ENCODE data around the gene GAPT.
A peak's percentile ranks its signal among the peaks of the same experiment; 100 is the strongest.

The GAPT gene

DNA sequence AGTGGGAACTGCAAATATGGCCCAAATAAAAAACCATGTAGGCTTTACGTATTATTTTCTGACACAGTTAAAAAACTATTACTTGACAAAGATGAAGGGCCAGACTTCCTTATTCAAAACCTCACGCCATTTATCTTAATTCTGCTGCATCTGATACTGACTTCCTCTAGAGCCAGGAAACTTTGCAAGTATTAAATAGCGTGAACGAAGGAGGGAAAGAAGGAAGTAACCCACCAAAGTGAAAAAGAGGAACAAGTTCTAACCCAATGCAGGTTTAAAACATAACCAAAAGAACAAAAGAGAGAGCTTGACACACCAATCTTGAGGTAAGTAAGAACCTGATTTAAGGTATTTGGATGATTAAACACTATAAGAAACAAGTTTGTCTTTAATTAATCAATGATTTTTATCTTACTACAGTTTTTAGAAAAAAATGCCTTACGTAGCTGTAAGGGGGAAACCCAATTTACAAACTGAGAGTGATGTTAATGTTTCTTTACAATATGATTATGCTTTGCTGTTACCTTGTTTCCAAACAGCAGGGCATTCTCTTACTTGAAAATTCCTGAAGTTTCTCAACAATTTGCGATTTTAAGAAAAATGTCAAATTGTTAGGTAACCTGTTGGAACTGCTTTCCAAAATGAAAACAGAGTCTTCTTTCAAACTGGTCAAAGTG lies at the start of gene GAPT:
Gene GAPT, plus strand, starts transcription at position 220 of the 677 bp plus-strand sequence. CDS start 3,102 bp downstream, outside the sequence.
- no peak for DNase-seq

DNA sequence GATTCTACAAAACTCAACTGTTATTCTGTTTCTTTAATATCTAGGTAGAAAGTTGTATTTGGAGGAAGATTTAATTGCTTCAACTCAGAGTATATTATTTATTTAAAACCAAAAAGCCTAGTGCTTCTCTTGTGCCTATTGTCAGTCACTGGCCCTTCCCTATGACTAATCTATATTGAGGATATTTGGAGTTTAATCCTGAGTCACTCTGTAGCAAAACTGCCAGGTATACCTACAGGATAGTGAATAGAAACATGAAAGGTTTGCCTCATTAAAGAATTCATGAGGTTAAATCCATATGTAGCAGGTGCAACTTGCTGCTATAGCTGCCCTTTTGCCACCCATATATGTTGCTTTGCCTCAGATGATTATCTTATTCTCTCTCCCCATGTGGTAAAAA lies 46.4 kb upstream of the GAPT start:
- DNase-seq, result no peak

DNA sequence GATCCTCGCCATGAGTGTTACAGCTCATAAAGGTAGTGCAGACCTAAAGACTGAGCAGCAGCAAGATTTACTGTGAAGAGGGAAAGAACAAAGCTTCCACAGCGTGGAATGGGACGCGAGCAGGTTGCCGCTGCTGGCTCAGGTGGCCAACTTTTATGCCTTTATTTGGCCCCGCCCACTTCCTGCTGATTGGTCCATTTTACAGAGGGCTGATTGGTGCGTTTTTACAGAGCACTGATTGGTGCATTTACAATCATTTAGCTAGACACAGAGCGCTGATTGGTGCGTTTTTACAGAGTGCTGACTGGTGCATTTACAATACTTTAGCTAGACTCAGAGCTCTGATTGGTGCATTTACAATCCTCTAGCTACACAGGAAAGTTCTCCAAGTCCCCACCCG lies 45.2 kb upstream of the GAPT start:
- DNase-seq, result no peak

DNA sequence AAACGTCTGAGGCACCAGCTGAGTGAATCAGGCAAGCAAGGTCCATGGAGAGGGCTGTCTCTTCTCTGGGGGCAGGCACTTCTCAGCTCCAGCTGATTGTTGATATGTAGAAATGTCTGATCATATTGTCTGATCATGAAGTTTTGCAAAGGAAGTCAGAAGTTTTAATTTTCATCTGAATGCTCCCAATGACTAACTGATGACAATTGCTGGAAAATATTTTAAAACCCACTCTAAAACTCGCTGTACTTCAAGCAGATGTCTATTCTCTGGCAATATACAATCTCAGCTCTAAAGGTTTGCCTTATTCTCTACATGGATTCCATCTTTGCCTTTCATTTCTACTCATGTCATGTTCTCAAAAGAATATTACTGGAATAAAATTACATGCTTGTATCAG lies 44.0 kb upstream of the GAPT start:
- no peak for DNase-seq

DNA sequence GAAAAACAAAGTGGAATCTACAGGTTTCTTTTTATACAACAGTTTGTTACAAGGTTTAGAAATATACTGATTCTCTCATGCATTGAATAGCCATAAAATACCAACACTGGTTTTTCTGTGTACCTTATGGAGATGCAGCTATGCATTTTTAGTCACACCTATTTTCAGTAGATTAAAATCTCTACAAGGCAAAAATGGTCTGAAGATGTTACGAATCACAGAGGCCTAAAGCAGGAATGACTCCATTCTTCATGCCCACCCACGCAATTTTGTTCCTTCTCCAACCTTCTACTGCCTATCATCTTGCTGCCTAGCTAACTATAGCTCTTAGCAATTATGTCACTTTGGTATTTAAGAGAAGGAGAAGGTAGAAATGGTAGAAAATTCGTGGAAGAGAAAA lies 41.2 kb upstream of the GAPT start:
- no peak for DNase-seq

DNA sequence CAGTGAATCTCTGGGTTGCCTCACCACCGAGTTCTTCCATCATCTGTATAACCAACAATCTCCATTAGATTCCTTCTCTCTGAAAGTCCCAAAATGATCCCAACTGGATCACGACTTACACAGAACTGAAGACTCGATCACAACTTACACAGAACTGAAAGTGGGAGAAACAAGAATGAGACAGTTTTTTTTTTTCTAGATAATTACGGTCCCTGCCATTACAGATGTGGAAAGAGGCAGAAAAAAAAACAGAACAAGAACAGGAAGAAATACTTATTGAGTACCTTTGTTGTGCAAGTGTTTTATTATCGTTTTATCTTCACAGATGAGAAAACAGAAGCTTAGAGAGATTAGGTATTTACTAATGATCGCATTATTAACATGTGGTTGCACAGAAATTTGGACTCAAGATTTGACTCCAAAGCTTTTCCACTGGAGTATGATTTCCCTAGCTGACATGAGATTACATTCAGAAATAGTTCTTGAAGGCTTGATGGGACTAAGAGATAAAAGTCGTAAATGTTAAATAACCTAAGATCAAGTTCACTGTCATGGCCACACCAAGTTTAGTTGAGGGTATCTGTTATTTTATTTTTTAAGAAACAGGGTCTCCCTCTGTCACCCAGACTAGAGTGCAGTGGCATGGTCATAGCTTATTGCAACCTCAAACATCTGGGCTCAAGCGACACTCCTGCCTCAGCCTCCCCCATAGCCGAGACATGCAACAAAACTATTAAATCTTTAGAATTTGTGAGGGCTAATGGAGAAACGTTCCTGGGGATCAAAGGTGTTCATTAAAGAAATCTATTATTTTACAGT lies 40.2 kb upstream of the GAPT start:
- DNase-seq, result no peak

DNA sequence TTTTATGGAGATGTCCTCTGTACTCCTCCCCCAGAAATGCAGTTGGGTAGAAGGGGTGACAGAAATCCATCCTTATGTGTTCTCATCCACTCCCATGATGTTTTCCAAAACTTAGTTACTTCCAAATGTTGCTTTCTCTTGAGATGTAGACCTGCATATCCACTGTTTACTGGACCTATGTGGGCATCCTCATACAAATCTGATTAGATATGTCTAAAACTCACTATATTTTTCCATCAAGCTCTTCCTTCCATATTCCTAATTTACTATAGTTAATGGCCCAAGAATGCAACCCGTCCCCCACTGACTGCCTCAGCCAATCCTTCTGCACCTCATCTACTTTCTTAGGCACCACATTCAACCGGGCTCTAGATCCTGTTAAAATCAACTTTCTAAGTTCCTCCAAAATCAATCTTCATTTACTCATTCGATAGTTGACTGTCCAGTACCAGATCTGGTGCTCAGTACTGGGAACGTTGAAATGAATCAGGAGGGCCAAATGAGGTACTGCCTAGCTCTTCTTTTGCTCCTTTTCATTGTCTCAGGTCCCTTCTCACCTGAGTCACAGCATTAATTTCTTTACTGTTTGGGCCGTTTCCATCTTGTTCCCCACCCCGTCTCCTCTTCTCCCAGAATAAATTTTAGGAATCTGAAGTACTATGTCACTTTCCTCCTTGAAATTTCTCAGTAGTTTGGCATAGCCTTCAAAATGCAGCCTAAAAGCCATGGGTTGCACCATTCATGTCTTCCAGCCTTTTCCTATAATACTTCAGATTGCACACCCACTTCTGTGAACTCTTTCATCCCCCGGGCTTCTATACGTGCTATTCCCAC lies 39.3 kb upstream of the GAPT start:
- DNase-seq, result no peak

DNA sequence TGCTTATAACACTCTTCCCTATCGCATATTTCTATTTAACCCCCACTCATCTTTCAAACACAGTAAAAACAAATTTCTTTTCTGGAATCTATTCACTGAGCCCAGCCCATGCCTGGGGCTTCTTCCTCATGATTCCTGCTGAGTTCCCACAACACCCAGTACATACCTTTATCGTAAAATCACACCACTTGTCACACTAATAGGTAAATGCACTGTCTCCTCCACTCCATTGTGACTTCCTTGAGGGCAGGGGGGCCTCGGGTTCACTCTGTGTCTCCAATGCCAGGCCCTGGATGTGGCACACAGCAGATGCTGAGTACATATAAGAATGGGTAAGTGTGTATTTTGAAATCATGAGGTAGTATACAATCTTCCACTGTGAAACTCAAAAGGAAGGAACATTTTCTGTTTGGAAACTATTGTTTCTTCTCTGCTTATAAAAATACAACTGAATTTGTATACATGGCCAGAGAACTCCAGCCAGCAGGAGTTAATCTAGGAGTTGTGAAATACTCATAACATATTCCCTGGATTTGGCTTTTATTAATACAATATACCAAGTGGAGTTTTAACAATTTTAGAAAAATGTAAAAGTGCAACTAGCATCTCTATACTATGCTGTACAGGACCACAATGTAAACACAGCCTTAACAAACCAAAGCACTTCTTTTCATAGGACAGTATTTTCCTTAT lies 38.5 kb upstream of the GAPT start:
- DNase-seq, result no peak

DNA sequence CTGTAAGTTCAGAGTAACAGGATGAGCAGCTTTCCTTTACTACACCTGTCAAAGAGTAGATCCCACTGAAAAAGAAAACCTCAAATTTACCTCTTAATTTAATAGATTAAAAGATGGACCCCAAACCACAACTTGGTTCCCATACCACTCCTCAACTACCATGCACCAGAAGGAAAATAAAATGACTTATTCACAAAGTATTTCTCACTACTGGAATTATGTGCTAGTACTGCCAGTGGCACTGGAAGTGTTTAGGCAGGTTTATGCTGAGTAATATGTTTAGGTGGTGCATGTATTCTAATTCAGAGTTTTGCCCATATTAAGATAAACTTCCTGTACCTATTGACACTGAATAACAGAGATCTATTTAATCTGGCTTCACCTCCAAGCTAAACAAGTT lies 37.9 kb upstream of the GAPT start:
- no peak for DNase-seq

DNA sequence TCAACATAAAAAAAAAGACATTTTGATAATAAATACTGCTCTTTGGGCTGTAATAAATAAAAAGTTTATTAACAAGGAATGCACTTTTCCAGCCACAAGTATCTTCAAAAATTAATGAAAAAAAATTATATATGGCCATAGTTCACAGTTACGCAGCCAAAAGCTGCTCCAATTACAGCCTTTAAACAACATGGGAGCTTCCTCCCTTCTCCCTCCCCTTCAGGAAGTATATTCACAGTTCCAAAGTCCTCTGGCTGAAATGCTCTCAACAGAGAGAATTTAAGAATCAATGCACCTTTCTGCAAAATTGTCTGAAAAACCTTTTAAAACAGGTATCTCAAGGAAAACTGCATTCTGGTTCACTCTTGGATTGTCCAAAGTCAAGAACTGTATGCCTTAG lies 37.2 kb upstream of the GAPT start:
- no peak for DNase-seq

DNA sequence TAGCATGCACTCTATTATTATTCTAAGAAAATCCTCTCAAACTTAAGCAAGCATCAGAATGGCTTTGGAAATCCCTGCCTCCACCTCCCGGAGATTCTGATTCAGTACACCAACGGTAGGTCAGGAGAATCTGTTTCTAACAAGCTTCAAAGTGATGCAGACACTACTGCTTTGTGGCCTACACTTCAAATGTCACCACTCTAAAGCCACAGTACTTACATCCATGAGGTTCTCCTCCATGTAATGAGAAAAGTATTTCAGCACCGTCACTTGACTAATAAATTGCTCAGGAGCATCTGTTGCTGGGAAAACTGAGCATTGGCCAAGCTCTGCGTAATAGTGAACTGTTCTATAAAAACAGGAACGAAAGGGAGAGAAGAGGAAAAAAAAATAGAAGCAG lies 36.2 kb upstream of the GAPT start:
- no peak for DNase-seq

DNA sequence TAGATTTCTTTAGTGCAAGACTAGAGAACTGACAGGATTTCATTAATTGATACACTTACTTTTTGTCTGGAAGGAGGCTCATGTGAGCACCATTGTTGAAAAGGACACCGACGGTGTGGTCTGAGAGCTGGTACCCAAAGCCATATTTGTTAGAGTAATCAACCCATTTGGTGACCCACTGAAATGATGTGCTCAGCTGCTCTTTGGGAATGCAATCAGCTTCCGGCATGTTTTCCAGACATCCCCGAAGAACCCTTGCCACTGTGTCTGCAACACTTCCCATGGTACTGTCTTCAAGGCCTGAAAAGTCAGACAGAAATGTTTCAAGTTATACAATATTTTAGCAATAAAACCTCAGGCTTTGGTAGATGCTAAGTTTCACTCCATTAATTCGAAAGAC lies 35.8 kb upstream of the GAPT start:
- DNase-seq, result no peak

DNA sequence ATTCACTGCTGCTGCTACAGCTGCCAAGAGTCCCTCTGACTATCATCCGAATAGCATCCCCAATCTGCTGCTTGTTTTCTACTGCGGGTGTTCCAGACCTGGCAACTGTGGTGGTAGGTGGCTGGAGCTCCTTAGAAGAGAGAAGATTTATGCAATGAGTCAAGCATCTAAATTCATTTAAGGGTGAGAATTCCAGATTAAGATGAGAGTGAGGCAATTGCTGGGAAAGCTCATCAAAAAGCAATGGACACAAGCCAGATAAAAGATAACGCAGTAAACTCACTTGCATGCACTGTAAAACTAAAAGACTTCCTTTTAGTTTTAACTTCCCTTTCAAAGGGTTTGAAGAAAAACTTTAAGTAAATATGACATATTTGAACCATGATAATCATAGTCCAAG lies 35.2 kb upstream of the GAPT start:
- DNase-seq, result no peak

DNA sequence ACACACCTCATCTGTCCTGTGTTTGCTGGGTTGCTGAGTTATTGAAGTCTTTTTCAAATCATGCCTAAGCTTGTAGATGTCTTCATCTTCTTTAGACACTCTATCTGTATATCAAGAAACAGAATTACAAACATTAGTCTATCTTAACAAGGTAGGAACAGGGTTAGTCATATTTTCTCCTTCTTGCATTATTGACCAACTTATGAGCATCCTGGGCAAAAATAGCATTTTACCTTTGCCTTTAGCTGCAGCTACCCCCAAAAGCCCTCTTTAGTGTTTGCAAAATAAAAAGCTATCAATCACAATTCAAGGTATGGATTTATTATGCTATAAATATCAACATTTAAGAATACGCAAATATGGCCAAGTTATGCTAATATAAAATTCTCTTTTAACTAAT lies 34.7 kb upstream of the GAPT start:
- DNase-seq, result no peak

DNA sequence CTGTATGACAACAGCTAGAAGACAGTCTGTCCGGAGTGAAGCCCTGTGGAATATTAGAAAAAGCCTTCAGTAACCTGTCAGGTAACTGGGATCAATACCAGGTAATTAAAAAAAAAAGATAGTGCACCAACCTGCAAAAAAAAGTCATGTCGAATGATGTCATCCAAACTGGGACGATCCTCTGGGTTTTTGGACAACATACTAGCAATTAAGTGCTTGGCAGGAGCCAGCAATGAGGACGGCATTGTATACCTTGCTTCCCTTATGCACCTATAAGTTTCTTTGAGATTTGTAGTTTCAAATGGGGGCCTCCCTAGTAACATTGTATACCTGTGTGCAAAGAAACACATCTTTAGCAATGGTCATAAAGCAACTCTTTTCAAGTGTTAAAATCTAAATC lies 34.2 kb upstream of the GAPT start:
- no peak for DNase-seq

DNA sequence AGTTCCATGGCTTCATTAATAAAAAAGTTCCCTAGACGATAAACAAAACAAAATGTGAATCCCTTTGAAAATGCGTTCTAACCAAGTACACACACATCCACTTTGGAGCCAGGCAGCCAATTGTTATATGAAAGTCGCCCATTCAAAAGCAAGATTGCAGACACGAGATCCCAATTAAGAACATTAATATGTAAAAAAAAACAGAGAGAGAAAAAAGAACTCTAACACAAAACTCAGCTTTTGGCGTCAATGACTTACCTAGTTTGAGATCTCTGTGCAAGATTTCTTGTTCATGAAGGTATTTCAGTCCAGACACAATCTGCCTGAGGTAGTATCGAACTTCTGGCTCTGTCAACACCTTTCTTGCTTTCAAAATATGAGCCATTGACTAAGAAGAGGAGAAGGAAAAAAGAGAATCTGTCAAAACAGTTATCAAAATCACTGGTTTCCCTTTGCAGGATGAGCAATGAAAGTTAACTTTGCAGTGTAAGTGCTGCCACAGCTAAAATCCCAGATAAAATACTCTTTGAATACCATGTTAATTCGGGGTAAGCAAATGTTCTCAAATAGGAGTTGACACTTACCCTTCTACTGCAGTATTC lies 33.0 kb upstream of the GAPT start:
- no peak for DNase-seq

DNA sequence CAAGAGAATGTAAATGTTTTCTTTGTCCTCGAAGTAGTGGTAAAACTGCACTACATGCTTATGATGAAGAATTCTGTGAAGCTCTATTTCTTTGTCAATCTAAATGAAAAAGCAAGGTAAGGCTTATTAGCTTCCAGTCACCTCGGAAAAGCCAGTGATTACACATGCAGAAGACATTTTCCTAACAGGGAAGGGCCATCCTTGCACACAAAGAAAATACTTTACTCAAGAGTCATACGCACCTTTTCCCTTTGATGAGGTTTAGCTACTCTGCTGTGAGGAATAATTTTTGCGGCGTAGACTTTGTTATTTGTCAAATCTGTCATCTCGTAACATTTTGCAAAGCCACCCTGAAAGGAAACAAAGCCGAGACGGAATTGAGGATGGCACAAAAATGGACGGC lies 32.5 kb upstream of the GAPT start:
- no peak for DNase-seq

DNA sequence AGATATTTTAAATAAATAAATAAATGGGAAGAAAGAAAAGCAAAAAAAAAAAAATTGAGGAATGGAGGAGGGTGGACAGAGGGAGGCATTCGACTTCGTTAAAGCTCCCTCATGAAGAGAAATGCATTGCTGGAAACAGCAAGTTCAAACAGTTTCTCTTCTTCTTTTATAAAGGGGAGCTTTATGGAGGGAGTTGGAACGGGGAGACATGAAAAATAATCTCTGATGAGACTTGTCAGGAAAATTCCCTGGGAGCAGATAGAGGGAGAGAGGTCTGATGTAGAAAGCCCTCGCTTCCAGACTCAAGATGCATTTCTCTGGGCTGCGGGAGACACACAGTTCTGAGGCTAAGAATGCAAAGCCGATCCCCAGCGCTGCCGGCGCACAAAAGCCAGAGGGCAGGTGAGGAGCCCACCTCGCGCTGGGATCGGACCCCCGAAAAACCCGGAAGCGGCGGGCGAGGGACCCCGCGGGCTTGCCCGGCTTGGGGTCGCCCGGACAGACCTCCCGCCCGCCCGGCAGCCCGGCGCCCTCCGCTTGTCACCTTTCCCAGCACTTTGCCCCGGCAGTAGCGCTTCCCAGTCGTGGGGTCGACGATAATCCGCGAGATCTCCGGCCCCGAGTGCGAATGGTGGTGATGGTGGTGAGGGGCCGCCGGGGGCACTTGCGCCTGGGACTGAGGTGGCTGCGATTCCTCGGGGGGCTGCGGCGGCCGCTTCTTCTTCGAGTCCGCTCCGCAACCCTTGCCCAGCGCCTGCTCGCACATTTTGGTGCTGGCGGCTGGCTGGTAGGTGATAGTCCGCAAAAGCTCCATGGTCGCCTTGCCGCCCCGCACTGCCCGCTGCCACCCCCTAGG lies 31.9 kb upstream of the GAPT start:
- DNase-seq, result no peak

DNA sequence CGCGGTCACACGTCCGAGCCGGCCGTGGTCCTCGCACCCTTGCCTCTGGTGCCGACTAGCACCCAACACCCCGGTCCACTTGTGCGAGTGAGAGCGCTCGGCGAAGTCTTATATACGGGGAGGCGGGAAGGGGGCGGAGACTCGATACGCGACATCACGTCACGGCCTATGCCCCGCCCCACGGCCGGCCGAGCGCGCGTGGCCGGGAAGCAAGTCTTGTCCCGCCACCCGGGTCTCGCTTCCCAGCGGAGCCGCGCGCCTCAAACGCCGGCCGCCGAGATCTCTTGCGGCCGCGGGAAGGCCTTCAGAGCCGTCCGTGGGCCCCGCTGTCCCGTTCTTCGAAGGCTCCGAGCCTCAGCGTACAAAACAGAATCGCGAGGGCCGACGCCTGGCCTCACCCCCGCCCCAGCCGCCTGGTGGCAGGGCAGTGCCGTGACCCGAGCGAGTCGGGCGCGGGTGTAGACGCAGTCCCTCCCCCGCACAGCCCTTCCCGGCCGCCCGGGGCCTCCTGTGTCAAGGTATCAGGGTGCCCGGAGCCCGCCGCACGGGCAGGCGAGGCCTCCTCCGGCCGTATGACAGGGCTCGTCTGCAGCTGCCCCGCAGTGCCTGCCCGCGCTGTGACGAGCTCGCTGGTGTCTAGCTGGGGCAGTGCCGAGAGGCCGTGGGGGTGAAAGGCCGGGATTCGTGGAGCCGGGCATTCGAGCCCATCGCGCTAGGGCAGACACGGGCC lies 31.1 kb upstream of the GAPT start, which contains the start of gene PLK2:
Gene PLK2, minus strand, starts transcription at position 85 of the 730 bp plus-strand sequence. CDS start 127 bp downstream, outside the sequence.
- DNase-seq, result peak in 1 of 2 experiments; percentile 43

DNA sequence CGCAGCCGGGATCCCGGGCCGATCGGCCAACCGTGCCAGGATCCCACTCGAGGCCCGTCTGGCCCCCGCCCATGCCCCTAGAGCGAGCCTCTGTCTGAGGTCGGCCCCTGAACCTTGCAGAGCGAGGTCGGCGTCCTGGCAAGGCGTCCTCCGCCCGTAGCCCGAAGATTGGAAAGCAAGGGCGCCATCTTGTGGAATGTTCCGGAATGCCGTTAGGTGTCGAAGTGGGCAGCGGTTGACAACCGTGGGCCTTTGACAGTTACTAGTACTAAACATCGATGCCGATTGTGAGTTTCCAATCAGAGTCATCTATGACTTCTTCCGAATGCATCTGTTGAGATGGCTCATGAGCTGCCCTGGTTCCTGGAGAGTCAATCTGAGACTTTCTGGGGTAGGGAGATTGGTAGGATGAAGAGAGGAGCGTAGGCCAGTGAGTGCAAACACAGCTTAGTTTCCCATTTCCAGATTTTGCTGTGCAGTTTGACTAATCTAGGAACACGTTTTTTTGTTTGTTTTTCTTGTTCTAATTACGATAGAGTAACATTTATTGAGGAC lies 30.4 kb upstream of the GAPT start:
- peak; percentile 45 to 69 for DNase-seq
